GM18498 (cell line): ENCODE results near the gene ZG16.
"Not testable (repeated sequence)": the region's sequence is repeated elsewhere in the genome, so short reads cannot be mapped to it uniquely, and the experiment has no call there.

ENCODE experiments used
- ATAC-seq: cut with Tn5 transposase; IDR thresholded peaks from one replicate; pipeline ENCODE4 v1.9.1; 2021; ENCODE audit warnings: mild to moderate bottlenecking, moderate library complexity; ENCODE audit not compliant: unreplicated experiment

Gene ZG16

DNA sequence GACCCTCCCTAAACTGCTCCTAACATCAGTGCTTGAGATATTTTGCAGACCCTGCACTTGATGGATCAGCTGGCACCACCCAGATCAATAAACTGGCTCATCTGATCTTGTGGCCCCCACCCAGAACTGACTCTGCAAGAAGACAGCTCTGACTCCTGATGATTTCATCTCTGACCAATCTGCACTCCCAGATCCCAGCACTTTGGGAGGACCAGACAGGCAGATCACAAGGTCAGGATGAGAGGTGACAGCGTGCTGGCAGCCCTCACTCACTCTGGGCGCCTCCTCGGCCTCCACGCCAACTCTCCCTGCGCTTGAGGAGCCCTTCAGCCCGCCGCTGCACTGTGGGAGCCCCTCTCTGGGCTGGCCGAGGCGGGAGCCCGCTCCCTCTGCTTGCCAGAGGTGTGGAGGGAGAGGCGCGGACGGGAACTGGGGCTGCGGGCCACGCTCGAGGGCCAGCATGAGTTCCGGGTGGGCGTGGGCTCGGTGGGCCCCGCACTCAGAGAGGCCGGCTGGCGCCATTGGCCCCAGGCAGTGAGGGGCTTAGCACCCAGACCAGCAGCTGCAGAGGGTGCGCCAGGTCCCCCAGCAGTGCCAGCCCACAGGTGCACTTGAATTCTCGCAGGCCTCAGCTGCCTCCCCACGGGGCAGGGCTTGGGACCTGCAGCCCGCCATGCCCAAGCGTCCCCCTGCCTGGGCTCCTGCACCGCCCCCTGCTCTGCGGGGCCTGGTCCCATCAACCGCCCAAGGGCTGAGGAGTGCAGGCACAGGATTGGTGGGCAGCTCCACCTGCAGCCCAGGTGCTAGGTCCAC is 29.9 kb upstream of the ZG16 start:
- ATAC-seq, result no peak

DNA sequence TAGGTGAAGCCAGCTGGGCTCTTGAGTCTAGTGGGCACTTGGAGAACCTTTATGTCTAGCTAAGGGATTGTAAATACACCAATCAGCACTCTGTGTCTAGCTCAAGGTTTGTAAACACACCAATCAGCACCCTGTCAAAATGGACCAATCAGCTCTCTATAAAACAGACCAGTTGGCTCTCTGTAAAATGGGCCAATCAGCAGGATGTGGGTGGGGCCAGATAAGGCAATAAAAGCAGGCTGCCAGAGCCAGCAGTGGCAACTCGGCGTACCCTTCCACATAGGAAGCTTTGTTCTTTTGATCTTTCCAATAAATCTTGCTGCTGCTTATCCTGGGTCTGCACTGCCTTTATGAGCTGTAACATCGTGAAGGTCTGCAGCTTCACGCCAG is 29.3 kb upstream of the ZG16 start:
- not testable (repeated sequence) for ATAC-seq

DNA sequence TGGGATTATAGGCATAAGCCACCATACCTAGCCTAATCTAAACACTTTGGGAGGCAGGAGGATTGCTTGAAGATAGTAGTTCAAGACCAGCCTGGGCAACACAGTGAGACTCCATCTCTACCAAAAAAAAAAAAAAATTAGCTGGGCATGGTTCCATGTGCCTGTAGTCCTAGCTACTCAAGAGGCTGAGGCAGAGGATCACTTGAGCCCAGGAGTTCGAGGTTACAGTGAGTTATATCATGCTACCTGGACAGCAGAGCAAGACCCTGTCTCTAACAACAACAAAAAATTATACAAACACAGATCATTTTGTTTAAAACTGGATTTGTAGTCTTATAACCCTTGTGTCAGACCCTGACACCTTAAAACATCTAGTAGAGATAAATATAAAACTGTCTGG is 24.5 kb upstream of the ZG16 start:
- ATAC-seq, result no peak

DNA sequence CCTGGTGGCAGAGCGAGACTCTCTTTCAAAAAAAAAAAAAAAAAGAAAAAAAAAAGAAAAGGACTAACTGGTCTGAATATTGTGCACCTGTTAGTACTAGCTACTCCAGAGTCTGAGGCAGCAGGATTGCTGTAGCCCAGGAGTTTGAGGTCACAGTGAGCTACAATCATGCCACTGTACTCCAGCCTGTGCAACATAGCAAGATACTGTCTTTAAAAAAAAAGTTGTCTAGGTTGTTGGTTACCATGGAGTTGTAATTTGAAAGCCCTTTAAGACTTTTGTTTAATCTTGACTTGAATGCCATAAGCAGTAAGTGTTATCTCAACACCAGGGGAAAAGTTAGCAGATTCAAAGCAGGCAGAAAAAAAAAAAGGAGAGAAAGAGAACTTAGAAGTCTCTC is 21.4 kb upstream of the ZG16 start:
- ATAC-seq, result no peak

DNA sequence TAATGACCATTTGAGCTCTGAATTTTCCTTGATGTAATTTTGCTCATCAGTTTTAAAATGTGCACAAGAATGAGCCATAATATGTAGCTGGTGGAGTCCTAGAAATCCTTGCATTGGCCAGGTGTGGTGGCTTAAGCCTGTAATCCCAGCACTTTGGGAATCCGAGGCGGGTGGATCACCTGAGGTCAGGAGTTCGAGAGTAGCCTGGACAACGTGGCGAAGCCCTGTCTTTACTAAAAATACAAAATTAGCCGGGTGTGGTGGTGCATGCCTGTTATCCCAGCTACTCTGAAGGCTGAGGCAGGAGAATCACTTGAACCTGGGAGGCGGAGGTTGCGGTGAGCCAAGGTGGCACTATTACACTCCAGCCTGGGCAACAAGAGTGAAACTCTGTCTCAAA is 21.0 kb upstream of the ZG16 start:
- ATAC-seq, result not testable (repeated sequence)

DNA sequence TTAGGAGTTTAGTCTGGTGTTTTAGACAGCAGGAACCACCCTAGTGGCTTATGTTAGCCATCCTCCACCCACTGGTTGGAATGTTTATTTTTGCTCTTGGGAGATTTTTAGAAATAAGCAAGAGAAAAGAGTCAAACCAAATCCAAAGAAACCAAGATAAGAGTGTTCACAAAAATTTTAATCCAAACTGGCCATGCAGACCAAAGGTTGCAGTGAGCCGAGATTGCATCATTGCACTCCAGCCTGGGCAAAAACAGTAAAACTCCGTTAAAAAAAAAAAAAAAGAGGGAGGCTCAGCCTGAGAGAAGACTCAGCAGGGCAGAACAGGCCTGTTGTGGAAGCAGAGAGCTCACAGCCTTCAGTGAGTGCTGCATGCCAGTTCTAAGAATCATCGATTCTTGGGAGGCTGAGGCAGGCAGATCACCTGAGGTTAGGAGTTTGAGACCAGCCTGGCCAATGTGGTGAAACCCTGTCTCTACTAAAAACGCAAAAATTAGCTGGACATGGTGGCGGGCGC is 20.0 kb upstream of the ZG16 start:
- no peak for ATAC-seq

DNA sequence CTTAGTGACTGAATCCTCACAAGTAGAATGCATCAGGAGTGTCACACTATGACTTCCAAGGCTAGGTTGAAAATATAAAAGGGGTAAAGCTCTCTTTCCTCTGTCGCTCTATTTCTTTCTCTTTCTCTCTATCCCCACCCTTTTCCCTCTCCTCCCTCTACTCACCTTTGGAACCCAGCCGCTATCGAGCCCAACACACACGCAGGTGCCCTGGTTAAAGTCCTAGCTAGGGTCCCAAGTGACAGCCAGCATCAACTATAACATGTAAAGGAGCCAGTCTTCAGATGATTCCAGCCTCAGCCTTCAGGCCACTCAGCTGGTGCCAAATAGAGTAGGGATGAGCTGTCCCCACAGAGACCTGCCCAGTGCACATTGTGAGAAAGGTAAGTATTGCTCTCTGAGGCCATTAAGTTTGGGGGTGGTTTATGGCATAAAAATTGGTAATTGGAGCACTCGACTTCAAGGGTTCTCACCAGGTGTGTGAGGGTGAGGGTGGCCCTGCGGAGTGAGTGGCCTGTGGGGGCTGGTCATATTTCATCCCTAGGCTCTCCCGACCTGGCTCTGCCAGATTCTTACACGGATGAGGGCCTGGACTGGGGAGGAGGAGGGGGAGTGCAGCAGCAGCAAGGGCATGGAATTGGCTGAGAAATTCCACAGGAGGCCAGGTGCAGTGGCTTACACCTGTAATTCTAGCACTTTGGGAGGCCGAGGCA is 17.3 kb upstream of the ZG16 start:
- no peak for ATAC-seq

DNA sequence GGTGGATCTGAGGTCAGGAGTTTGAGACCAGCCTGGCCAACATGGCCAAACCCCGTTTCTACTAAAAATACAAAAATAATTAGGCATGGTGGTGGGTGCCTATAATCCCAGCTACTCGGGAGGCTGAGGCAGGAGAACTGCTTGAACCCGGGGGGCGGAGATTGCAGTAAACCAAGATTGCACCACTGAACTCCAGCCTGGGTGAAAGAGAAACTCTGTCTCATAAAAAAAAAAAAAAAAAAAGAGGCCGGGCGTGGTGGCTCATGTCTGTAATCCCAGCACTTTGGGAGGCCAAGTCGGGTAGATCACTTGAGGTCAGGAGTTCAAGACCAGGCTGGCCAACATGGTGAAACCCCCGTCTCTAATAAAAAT is 16.8 kb upstream of the ZG16 start:
- ATAC-seq, result not testable (repeated sequence)

DNA sequence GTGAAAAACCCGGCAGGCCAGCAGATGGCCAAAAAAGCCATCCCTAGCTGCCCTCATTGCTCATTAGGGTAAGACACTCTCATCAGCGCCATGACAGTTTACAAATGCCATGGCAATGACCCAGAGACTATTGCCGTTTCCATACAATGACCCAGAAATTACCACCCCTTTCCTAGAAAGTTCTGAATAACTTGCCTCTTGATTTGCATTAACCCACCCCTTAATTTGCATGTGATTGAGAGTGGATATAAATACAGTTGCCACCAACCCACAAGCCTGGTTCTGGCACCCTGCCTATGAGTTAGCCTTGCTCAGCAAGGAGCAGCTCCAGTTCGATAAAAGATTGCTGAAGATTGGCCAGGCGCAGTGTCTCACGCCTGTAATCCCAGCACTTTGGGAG is 16.2 kb upstream of the ZG16 start:
- no peak for ATAC-seq

DNA sequence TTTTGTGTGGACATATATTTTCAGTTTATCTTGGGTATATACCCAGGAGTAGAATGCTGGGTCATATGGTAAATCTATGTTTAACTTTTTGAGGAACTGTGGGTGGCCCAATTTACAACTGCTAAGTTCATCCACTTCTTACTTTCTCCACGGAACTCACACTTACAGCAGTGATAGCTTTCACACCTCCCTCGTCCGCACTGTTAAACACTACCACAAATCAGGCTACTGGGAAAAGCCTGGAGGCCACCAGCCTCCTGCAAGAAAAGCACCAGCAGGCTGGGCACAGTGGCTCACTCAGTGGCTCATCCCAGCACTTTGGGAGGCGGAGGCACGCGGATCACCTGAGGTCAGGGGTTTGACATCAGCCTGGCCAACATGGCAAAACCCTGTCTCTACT is 14.7 kb upstream of the ZG16 start:
- no peak for ATAC-seq

DNA sequence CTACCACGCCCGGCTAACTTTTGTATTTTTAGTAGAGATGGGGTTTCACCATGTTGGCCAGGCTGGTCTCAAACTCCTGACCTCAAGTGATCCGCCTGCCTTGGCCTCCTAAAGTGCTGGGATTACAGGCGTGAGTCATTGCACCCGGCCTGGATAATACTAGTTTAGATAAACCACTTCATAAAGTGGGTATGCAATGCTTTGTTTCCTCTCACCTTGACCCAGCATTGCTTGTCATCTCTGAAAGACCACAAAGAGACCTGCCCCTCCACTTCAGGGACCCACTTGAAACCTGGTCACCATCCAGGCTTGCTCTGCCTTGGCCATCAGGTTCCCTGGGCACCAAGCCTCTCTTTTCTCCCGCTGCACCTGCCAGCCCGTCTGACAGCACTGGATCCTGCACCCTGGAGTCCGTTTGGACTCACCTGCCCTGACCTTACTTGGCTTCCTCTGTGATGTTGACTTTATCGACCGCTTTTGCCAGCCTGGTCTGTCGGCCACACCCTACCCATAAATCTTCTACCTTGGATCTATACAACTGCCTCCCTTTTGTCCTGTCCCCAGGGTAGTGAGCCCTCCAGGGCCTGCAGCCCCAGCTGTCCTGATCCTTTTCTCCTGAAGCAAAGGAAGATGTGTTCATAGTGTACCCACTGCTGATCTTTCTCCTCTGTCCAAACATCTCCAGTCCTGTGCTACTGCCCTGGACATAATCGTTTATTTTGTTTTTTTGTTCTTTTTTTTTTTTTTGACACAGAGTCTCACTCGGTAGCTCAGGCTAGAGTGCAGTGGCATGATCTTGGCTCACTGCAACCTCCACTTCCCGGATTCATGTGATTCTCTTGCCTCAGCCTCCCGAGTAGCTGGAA is 12.7 kb upstream of the ZG16 start:
- ATAC-seq, result no peak

DNA sequence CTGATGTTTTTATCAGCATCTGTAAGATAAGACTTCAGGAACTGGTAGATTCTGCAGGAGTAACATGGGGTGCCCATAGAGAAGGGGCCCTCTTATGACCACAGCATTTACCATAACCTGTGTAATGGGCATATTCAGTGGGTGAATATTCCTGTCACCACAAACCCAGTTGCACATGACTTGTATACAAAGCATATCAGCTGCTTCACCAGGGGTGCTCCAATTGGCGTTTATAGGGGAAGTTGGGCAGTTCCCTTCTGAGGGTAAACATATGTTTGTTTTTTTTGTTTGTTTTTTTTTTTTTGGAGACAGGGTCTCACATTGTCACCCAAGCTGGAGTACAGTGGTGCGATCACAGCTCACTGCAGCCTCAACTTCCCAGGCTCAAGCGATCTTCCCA is 11.5 kb upstream of the ZG16 start:
- ATAC-seq, result no peak

DNA sequence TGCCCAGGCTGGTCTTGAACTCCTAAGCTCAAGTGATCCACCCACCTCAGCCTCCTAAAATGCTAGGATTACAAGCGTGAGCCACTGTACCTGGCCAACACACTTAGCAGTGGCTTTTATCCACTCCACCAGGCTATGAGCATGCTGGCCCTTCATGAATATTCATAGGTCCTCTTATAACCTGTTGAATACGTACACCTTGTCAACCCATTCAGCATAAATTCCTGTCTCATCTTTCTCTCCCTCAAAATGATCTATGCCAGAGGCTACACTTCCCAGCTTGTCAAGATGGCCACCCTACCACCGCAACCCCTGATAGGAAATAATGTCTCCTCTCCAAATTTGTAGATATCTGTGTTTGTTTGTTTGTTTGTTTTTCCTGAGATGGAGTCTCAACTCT is 11.0 kb upstream of the ZG16 start:
- no peak for ATAC-seq

DNA sequence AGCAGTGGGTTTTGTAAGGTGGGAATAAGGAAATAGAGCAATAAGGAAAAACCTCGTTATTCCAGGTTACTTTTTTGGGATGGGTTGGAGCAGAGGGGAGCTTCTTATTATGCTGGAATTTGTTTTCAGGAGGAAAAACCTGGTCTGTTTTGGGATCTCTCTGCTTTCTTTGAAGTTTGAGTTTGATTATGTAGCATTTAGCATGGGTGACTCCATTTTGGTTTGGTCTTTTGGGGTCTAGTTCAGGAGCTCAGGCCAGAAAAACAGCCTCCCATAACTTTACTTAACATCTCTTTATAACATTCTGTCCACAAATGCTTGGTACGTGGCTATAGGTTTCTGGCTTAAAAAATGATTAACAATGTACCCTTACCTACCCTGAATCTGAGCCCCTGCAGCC is 8.5 kb upstream of the ZG16 start:
- no peak for ATAC-seq

DNA sequence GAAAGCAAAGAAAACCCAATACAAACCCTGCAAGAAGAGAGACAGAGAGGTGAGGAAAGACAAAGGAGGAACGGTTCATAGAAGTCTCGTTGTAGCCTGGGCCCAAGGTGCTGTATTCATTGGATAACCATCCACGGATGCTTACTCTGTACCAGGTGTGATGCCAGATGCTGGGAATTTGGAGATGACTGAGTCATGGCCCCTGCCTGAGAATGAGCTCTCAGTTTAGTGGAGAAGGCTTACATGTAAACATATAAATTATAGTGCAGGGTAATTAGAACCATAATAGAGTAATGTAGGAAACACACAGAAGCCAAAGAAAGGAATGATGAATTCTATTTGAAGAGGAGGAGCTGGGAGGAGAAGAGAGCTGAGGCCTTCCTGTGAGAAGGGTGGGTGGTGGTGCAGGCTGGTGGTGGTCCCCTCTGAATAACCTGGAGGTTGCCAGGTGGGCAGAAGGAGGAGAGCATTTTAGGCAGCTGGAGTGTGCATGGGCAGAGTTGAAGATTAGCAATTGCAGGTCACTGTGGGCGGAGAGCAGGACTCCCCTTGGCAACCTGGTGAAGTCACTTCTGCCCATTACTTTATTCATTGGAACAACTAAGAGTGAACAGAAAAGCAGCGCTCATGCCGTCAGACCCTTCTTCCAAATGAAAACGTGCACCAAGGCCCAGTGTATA is 7.7 kb upstream of the ZG16 start:
- ATAC-seq, result no peak

DNA sequence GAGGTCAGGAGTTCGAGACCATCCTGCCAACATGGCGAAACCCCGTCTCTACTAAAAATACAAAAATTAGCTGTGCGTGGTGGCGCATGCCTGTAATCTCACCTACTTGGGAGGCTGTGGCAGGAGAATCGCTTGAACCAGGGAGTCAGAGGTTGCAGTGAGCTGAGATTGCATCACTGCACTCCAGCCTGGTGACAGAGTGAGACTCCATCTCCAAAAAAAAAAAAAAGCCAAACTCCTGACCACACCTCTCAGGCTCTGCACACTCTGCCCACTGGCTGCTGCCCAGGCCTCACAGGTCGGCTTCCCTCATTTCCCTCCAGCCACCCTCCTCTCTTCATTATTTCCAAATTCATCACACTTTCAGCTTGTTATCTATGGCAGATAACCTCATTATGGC is 5.7 kb upstream of the ZG16 start:
- ATAC-seq, result not testable (repeated sequence)

DNA sequence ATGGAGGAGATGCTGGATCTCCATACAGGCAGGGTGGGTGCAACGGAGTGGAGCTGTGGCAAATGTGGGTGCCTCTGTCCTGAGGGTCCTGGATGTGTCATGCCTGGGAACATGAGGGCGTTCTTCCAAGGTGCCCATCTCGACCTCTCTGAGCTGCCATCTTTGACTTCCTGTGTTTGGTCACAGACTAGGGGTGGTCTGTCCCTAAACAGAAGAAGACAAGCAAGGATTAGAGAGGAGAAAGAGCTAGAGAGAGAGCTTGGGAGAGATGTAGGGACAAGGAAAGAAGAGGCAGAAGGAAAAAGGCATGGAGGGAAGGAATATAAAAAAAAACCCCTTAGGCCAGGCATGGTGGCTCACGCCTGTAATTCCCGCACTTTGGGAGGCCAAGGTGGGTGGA is 3.3 kb upstream of the ZG16 start:
- no peak for ATAC-seq

DNA sequence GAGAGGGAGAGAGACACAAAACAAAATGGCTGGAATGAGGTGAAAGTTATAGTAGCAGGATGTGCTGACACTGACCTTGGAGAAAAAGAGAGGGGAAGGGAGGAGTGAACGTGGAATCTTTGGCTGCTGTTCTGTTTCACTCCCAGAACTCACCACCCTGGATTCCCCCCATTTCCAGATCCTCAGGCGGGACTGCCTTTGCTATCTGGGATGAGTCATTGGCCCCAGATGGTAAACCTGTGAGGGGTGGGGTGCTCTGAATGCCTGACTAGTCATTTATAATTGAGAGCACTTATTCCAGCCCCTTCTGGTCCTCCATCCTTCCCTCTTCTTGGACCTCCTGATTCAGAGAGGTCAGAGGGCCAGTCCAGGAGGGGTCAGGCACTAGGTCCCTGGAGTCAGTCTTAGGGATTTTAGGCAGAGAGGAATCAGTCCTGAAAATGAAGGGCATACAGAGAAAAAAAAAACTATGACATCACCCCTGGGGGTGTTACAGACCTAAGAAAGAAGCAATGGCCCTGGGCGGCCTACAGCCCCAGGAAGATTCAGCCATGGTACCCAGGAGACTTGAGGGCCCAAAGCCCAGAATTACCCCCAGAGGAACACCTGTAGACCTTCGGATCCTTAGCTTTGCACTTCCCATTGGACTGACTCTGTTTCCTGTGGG is 2.2 kb upstream of the ZG16 start:
- ATAC-seq, result no peak

DNA sequence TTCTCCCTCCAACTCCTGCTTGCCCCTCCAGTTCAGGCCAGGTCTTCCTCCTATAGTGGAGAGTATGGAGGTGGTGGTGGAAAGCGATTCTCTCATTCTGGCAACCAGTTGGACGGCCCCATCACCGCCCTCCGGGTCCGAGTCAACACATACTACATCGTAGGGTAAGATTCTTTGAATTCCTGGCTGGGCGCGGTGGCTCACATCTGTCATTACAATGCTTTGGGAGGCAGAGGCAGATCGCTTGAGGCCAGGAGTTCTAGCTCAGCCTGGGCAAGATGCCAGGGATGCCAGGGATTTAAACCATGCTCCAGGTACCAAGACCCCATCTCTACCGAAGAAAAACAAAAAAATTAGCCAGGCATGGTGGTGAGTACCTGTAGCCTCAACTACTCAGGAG is 1.4 kb downstream of the ZG16 start:
- no peak for ATAC-seq
